Measurements from ENCODE around the gene LRRC59. TPM values are rescaled to one million over a fixed set of nuclear protein-coding genes. Genes with fewer than 3 reads are reported as not detected.

Gene LRRC59
- total RNA-seq, 1 experiment from 2014 or later, result 108 TPM

DNA sequence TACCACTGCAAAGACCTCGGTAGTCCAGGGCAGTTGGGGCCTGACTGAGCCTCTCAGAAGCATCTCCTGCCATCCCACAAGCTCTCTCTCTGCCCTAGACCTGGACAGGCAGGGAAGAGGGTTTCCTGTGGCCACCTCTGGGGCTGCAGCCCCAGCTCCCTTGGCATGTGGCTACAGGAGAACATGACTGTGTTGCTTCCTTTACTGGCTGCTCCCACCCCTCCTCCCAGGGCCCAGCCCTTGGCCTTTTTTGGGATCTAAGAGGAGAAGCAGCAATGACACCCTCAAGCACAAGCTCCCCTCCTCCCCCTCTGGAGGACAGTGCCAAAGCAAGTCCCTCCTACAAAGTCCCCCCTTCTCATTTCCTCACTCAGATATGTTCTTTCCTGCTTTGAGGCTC is 29.9 kb downstream of the LRRC59 start (continued):
- TF ChIP-seq, protein P1, sequence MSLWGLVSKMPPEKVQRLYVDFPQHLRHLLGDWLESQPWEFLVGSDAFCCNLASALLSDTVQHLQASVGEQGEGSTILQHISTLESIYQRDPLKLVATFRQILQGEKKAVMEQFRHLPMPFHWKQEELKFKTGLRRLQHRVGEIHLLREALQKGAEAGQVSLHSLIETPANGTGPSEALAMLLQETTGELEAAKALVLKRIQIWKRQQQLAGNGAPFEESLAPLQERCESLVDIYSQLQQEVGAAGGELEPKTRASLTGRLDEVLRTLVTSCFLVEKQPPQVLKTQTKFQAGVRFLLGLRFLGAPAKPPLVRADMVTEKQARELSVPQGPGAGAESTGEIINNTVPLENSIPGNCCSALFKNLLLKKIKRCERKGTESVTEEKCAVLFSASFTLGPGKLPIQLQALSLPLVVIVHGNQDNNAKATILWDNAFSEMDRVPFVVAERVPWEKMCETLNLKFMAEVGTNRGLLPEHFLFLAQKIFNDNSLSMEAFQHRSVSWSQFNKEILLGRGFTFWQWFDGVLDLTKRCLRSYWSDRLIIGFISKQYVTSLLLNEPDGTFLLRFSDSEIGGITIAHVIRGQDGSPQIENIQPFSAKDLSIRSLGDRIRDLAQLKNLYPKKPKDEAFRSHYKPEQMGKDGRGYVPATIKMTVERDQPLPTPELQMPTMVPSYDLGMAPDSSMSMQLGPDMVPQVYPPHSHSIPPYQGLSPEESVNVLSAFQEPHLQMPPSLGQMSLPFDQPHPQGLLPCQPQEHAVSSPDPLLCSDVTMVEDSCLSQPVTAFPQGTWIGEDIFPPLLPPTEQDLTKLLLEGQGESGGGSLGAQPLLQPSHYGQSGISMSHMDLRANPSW (CRISPR knock-in tag; conservative IDR thresholded peaks at IDR 0.05; ENCODE audit: low read depth), result no peak
- TF ChIP-seq ZNF416 (CRISPR knock-in tag; IDR thresholded peaks at IDR 0.05) (no peak), ZNF671 (CRISPR knock-in tag; IDR thresholded peaks at IDR 0.05) (no peak), ZNF396 (CRISPR knock-in tag; IDR thresholded peaks at IDR 0.05; ENCODE audit: borderline replicate concordance) (no peak), GABPB1 (CRISPR knock-in tag; IDR thresholded peaks at IDR 0.05) (no peak), EMX1 (CRISPR knock-in tag; IDR thresholded peaks at IDR 0.05) (no peak), SMAD4 (CRISPR knock-in tag; IDR thresholded peaks at IDR 0.05) (no peak), CREM (CRISPR knock-in tag; IDR thresholded peaks at IDR 0.05) (no peak)
- TF ChIP-seq, protein P2, sequence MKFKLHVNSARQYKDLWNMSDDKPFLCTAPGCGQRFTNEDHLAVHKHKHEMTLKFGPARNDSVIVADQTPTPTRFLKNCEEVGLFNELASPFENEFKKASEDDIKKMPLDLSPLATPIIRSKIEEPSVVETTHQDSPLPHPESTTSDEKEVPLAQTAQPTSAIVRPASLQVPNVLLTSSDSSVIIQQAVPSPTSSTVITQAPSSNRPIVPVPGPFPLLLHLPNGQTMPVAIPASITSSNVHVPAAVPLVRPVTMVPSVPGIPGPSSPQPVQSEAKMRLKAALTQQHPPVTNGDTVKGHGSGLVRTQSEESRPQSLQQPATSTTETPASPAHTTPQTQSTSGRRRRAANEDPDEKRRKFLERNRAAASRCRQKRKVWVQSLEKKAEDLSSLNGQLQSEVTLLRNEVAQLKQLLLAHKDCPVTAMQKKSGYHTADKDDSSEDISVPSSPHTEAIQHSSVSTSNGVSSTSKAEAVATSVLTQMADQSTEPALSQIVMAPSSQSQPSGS (CRISPR knock-in tag; IDR thresholded peaks at IDR 0.05; ENCODE audit: borderline replicate concordance, low read depth), result no peak

DNA sequence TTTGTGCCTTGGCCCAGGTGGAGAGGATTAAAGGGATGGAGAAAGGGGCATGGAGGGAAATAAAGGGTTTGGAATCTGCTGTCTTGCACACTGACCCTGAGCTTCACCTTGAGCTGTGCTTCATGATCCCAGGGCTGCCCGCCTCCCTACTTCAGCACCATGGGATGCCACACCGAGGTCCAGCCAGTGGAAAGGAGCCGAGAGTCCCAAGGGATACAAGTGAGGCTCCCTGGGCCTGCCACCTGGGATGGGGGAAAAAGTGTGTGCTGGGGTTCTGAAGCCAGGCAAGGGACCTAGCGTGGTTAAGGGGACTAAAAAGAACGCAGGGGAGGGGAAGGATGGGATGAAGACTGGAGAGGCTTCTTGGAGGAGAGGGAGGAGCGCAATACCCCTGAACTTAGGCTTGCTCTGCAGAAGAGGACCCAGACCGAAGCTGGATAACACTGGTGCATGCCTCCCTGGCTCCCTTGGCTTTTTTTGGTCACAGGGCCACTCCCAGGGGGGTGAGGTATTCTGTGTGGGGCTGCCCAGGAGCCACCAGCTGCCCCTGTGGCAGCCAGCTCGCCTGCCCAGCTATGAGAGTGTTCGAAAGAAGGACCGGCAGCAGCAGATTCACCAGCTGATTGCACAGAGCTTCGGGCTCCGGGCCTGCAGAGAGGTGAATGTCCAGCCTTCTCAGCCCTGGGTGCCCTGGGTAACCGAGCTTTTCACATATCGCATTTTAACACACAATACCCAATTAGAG is 31.5 kb downstream of the LRRC59 start:
- Mint-ChIP-seq H3K9me3 (no peaks in the 10 kb centered on the region), H3K27ac (no peak overlapping the region), H3K4me1 (peaks cover 36% of the 10 kb centered on the region), H3K27me3 (ENCODE audit: low read depth) (no peaks in the 10 kb centered on the region), H3K36me3 (peaks cover 33% of the 10 kb centered on the region), H3K4me3 (no peak overlapping the region)
- TF ChIP-seq HMGA2 (CRISPR knock-in tag; IDR thresholded peaks at IDR 0.05) (no peak), ZNF423 (CRISPR knock-in tag; IDR thresholded peaks at IDR 0.05) (no peak), ZNF219 (CRISPR knock-in tag; IDR thresholded peaks at IDR 0.05; ENCODE audit: borderline replicate concordance) (no peak), CREM (CRISPR knock-in tag; IDR thresholded peaks at IDR 0.05) (no peak), TEAD4 (CRISPR knock-in tag; IDR thresholded peaks at IDR 0.05) (no peak), GTF2I (CRISPR knock-in tag; conservative IDR thresholded peaks at IDR 0.05) (no peak), ATF1 (CRISPR knock-in tag; IDR thresholded peaks at IDR 0.05) (no peak), ZNF232 (CRISPR knock-in tag; IDR thresholded peaks at IDR 0.05) (no peak), MXD4 (CRISPR knock-in tag; IDR thresholded peaks at IDR 0.05; ENCODE audit: borderline replicate concordance) (no peak), SMAD3 (CRISPR knock-in tag; IDR thresholded peaks at IDR 0.05; ENCODE audit: borderline replicate concordance) (no peak)
- TF ChIP-seq, protein P3, sequence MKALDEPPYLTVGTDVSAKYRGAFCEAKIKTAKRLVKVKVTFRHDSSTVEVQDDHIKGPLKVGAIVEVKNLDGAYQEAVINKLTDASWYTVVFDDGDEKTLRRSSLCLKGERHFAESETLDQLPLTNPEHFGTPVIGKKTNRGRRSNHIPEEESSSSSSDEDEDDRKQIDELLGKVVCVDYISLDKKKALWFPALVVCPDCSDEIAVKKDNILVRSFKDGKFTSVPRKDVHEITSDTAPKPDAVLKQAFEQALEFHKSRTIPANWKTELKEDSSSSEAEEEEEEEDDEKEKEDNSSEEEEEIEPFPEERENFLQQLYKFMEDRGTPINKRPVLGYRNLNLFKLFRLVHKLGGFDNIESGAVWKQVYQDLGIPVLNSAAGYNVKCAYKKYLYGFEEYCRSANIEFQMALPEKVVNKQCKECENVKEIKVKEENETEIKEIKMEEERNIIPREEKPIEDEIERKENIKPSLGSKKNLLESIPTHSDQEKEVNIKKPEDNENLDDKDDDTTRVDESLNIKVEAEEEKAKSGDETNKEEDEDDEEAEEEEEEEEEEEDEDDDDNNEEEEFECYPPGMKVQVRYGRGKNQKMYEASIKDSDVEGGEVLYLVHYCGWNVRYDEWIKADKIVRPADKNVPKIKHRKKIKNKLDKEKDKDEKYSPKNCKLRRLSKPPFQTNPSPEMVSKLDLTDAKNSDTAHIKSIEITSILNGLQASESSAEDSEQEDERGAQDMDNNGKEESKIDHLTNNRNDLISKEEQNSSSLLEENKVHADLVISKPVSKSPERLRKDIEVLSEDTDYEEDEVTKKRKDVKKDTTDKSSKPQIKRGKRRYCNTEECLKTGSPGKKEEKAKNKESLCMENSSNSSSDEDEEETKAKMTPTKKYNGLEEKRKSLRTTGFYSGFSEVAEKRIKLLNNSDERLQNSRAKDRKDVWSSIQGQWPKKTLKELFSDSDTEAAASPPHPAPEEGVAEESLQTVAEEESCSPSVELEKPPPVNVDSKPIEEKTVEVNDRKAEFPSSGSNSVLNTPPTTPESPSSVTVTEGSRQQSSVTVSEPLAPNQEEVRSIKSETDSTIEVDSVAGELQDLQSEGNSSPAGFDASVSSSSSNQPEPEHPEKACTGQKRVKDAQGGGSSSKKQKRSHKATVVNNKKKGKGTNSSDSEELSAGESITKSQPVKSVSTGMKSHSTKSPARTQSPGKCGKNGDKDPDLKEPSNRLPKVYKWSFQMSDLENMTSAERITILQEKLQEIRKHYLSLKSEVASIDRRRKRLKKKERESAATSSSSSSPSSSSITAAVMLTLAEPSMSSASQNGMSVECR (CRISPR knock-in tag; IDR thresholded peaks at IDR 0.05; ENCODE audit: borderline replicate concordance), result no peak
- TF ChIP-seq, protein P2 (CRISPR knock-in tag; IDR thresholded peaks at IDR 0.05; ENCODE audit: borderline replicate concordance, low read depth), result no peak
- TF ChIP-seq, protein P4, sequence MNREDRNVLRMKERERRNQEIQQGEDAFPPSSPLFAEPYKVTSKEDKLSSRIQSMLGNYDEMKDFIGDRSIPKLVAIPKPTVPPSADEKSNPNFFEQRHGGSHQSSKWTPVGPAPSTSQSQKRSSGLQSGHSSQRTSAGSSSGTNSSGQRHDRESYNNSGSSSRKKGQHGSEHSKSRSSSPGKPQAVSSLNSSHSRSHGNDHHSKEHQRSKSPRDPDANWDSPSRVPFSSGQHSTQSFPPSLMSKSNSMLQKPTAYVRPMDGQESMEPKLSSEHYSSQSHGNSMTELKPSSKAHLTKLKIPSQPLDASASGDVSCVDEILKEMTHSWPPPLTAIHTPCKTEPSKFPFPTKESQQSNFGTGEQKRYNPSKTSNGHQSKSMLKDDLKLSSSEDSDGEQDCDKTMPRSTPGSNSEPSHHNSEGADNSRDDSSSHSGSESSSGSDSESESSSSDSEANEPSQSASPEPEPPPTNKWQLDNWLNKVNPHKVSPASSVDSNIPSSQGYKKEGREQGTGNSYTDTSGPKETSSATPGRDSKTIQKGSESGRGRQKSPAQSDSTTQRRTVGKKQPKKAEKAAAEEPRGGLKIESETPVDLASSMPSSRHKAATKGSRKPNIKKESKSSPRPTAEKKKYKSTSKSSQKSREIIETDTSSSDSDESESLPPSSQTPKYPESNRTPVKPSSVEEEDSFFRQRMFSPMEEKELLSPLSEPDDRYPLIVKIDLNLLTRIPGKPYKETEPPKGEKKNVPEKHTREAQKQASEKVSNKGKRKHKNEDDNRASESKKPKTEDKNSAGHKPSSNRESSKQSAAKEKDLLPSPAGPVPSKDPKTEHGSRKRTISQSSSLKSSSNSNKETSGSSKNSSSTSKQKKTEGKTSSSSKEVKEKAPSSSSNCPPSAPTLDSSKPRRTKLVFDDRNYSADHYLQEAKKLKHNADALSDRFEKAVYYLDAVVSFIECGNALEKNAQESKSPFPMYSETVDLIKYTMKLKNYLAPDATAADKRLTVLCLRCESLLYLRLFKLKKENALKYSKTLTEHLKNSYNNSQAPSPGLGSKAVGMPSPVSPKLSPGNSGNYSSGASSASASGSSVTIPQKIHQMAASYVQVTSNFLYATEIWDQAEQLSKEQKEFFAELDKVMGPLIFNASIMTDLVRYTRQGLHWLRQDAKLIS (CRISPR knock-in tag; IDR thresholded peaks at IDR 0.05; ENCODE audit: borderline replicate concordance), result no peak
- TF ChIP-seq, protein P5, sequence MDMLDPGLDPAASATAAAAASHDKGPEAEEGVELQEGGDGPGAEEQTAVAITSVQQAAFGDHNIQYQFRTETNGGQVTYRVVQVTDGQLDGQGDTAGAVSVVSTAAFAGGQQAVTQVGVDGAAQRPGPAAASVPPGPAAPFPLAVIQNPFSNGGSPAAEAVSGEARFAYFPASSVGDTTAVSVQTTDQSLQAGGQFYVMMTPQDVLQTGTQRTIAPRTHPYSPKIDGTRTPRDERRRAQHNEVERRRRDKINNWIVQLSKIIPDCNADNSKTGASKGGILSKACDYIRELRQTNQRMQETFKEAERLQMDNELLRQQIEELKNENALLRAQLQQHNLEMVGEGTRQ (CRISPR knock-in tag; IDR thresholded peaks at IDR 0.05), result no peak
- POLR2A ChIA-PET, result interaction anchor here (1.4 kb wide), 1 partner anchor 31 kb away, joined by 3 read pairs; the partner anchor contains the start of gene LRRC59
- CTCF ChIA-PET, result interaction anchor here (0.9 to 6.9 kb wide), 4 partner anchors 32 to 196 kb away, joined by 3 to 108 read pairs (median 10); partner anchors contain the start of genes COL1A1 and LRRC59
- ATAC-seq (no peak), DNase-seq (ENCODE audit: low spot score) (no peak)
